Right lung (tissue), 5 donors: ENCODE measurements around the gene CDK9. TPM values are rescaled to one million over a fixed set of nuclear protein-coding genes. Genes with fewer than 3 reads are reported as not detected.

Source experiments
- DNase-seq, 2 donors: peaks; one replicate each; pipeline ENCODE4 v3.0.0-alpha.2; 2013
- polyA plus RNA-seq, 5 donors: library from polyadenylated mRNA; unstranded; fragments of 120-200 nt; gene quantifications; one replicate each; pipeline versions ENCODE4 v1.2.1 to v1.2.3, GENCODE V29; 2013; ENCODE audit warnings: inconsistent platforms in 1 of 5, low replicate concordance in 1 of 5; ENCODE audit not compliant: insufficient read length in 5 of 5, insufficient read depth in 1 of 5

CDK9 gene
- polyA plus RNA-seq, 5 donors = 47.8 to 70.4 (median 62.3) TPM

- no peak for DNase-seq
Measured at GRCh38 chr9:127796852-127797370, 11.1 kb downstream of the CDK9 start.

GRCh38 chr9:127801955-127802575 is 16.2 kb downstream of the CDK9 start:
- peak in 1 of 2 donors; percentile 66 for DNase-seq

- DNase-seq = peak; percentile 87 to 90
Measured at GRCh38 chr9:127802576-127803443, 17.0 kb downstream of the CDK9 start, which contains the start of gene FPGS. TSS of gene FPGS (plus strand) at chr9:127802882. CDS start at chr9:127802925, 43 bp downstream.

GRCh38 chr9:127803507-127804352 is 17.9 kb downstream of the CDK9 start:
- DNase-seq = no peak

- DNase-seq = no peak
Measured at GRCh38 chr9:127805620-127806019, 19.8 kb downstream of the CDK9 start.

GRCh38 chr9:127806871-127807270 is 21.0 kb downstream of the CDK9 start:
- DNase-seq = no peak

- DNase-seq = no peak
Measured at GRCh38 chr9:127808347-127809001, 22.6 kb downstream of the CDK9 start.

GRCh38 chr9:127809002-127809539 is 23.2 kb downstream of the CDK9 start:
- no peak for DNase-seq

GRCh38 chr9:127809540-127810377 is 23.9 kb downstream of the CDK9 start:
- DNase-seq = no peak

GRCh38 chr9:127810378-127811187 is 24.7 kb downstream of the CDK9 start:
- DNase-seq = no peak

- no peak for DNase-seq
Measured at GRCh38 chr9:127812011-127812410, 26.2 kb downstream of the CDK9 start.

GRCh38 chr9:127812936-127813675 is 27.3 kb downstream of the CDK9 start:
- no peak for DNase-seq

- no peak for DNase-seq
Measured at GRCh38 chr9:127813686-127814226, 27.9 kb downstream of the CDK9 start.

GRCh38 chr9:127814619-127815511 is 29.0 kb downstream of the CDK9 start:
- no peak for DNase-seq

GRCh38 chr9:127815512-127816361 is 29.9 kb downstream of the CDK9 start:
- DNase-seq = no peak

GRCh38 chr9:127816362-127816725 is 30.5 kb downstream of the CDK9 start:
- no peak for DNase-seq
